Tibial nerve (tissue), 4 donors: ENCODE data around the gene ARHGAP15.

Experiments used
- CTCF ChIP-seq, 5 experiments: fragments of 200-600 bp in 3 of 5; fragments of 450-650 bp in 2 of 5; sonication (generic) in 3 of 5; IDR thresholded peaks; one replicate each; pipeline ENCODE4 v1.5.1; 2016 to 2019; ENCODE audit warnings: antibody characterized with exemption in 5 of 5, mild to moderate bottlenecking in 3 of 5, moderate library complexity in 2 of 5
- EP300 ChIP-seq, 2 donors: sonication (generic); formaldehyde crosslinking; IDR thresholded peaks; one replicate each; pipeline ENCODE4 v1.6.1; 2017; ENCODE audit warnings: antibody characterized with exemption in 2 of 2, mild to moderate bottlenecking in 1 of 2

GRCh38 chr2:143688815-143689214 is 559.6 kb downstream of the ARHGAP15 start:
- TF ChIP-seq EP300 (IDR thresholded peaks at IDR 0.05) (no peak), CTCF (IDR thresholded peaks at IDR 0.05) (no peak)
